PC-3 (cell line): Measurements from ENCODE around the gene MGLL. TPM values are rescaled to one million over a fixed set of nuclear protein-coding genes. Genes with fewer than 3 reads are reported as not detected.

Experiments
- ATAC-seq: fragments of 200-7000 bp; cut with Tn5 transposase; 2 replicates; pipeline ENCODE4 v1.9.1; 2020; ENCODE audit warnings: mild to moderate bottlenecking, moderate library complexity
- BruUV-seq: library from RNA; stranded (reverse); fragments of 400-500 nt; replicated peaks from 2 replicates; lab custom pipeline; 2021; lab: Mats Ljungman, UMichigan
- CTCF ChIA-PET: fragments of 300-600 bp; sonication (Branson Sonifier 250); formaldehyde crosslinking; loops from one replicate; lab custom pipeline; 2022; ENCODE audit warnings: antibody characterized with exemption; lab: Charles Lee
- POLR2A ChIA-PET: fragments of 300-600 bp; sonication (Branson Sonifier 250); formaldehyde crosslinking; loops from one replicate; lab custom pipeline; 2022; ENCODE audit warnings: antibody characterized with exemption; ENCODE audit not compliant: unreplicated experiment; lab: Charles Lee
- DNase-seq: peaks from one replicate; pipeline ENCODE4 v3.0.0-alpha.2; 2015
- H2AFZ ChIP-seq: fragments of 300-600 bp; sonication (generic); 2 replicates; pipeline ENCODE4 v1.6.0; 2016; ENCODE audit warnings: antibody characterized with exemption, low read length
- H3F3A ChIP-seq: fragments of 300-600 bp; sonication (generic); one replicate; pipeline ENCODE4 v1.6.0; 2017; ENCODE audit warnings: antibody characterized with exemption, low read length, control low read depth, mild to moderate bottlenecking; ENCODE audit not compliant: unreplicated experiment
- H3K27ac ChIP-seq: fragments of 300-600 bp; sonication (generic); 2 replicates; pipeline ENCODE4 v1.5.1; 2016; ENCODE audit warnings: mild to moderate bottlenecking, low read length
- H3K27me3 ChIP-seq: fragments of 300-600 bp; sonication (generic); 2 replicates; pipeline ENCODE4 v1.6.1; 2016; ENCODE audit warnings: low read length, mixed read lengths
- H3K36me3 ChIP-seq: fragments of 300-600 bp; sonication (generic); 2 replicates; pipeline ENCODE4 v1.6.1; 2016; ENCODE audit warnings: low read depth, mixed run types, low read length, mixed read lengths
- H3K4me1 ChIP-seq: fragments of 300-600 bp; sonication (generic); 2 replicates; pipeline ENCODE4 v1.5.1; 2016; ENCODE audit warnings: low read length; ENCODE audit not compliant: insufficient read depth
- H3K4me2 ChIP-seq: fragments of 300-600 bp; sonication (generic); 2 replicates; pipeline ENCODE4 v1.6.0; 2016; ENCODE audit warnings: low read length
- H3K4me3 ChIP-seq: fragments of 300-600 bp; sonication (generic); 2 replicates; pipeline ENCODE4 v1.5.1; 2016; ENCODE audit warnings: mild to moderate bottlenecking, low read length, mixed read lengths
- H3K79me2 ChIP-seq: fragments of 300-600 bp; sonication (generic); 2 replicates; pipeline ENCODE4 v1.6.1; 2017; ENCODE audit warnings: low read length, mixed read lengths
- H3K9ac ChIP-seq: fragments of 300-600 bp; sonication (generic); 2 replicates; pipeline ENCODE4 v1.6.0; 2016; ENCODE audit warnings: mild to moderate bottlenecking, low read length
- H3K9me2 ChIP-seq: fragments of 300-600 bp; sonication (generic); replicated peaks from 2 replicates; pipeline ENCODE4 v1.6.1; 2016; ENCODE audit warnings: mixed run types, low read length, mixed read lengths
- H3K9me3 ChIP-seq: fragments of 300-600 bp; sonication (generic); 2 replicates; pipeline ENCODE4 v1.6.1; 2016; ENCODE audit warnings: low read length, mixed read lengths
- H4K20me1 ChIP-seq: fragments of 300-600 bp; sonication (generic); 2 replicates; pipeline ENCODE4 v1.6.1; 2016; ENCODE audit warnings: low read length, mixed read lengths
- CTCF ChIP-seq: fragments of 300-600 bp; sonication (generic); conservative IDR thresholded peaks from 2 replicates; pipeline ENCODE4 v1.5.1; 2017; ENCODE audit warnings: antibody characterized with exemption, low read depth, mild to moderate bottlenecking, low read length
- EZH2 ChIP-seq: fragments of 300-600 bp; sonication (generic); IDR thresholded peaks from one replicate; pipeline ENCODE4 v1.6.1; 2017; ENCODE audit warnings: antibody characterized with exemption, mild to moderate bottlenecking, low read length; ENCODE audit not compliant: unreplicated experiment
- EZH2phosphoT487 ChIP-seq: fragments of 300-600 bp; sonication (generic); IDR thresholded peaks from 2 replicates; pipeline ENCODE4 v1.6.1; 2018; ENCODE audit warnings: mild to moderate bottlenecking, antibody characterized with exemption, low read length, borderline replicate concordance
- intact Hi-C: fragments of 100-400 bp; cut with micrococcal nuclease; formaldehyde crosslinking; loops from 2 replicates; pipeline ENCODE4 v1.9.0; 2023
- total RNA-seq: library from RNA; depleted of rRNA; stranded (reverse); fragments of >200 nt; gene quantifications from 2 replicates; pipeline ENCODE4 v1.2.3, GENCODE V29; 2014

The MGLL gene
- total RNA-seq, 1 experiment from 2014 or later: 38.7 TPM

GRCh38 chr3:127749787-127750225, 72.5 kb downstream of the MGLL start:
- Histone ChIP-seq H3K9me2 (no peaks in the 10 kb centered on the region), H3K79me2 (peaks cover 11% of the 10 kb centered on the region; the same call in 1 of the 2 replicates), H4K20me1 (no peaks in the 10 kb centered on the region), H3F3A (peaks cover 9% of the 10 kb centered on the region), H3K4me3 (no peak overlapping the region), H3K9ac (peak overlapping the region; percentile 49), H3K27ac (peak overlapping the region; percentile 95), H3K4me1 (peaks cover 58% of the 10 kb centered on the region), H3K36me3 (peaks cover 4% of the 10 kb centered on the region; the same call in 1 of the 2 replicates), H3K9me3 (no peaks in the 10 kb centered on the region), H3K27me3 (no peaks in the 10 kb centered on the region), H3K4me2 (peak overlapping the region; percentile 66), H2AFZ (no peak overlapping the region)
- no peak for ATAC-seq
- BruUV-seq: no TSS peak
- TF ChIP-seq CTCF (0 out of 2 replicates have a peak, but pooled peaks have one; percentile 10), EZH2phosphoT487 (no peak), EZH2 (no peak)
- intact Hi-C loops: loop anchor here (2.0 to 5.0 kb wide), 3 partner anchors 49 to 212 kb away; partner anchors contain the start of gene MGLL
- DNase-seq: no peak
- POLR2A ChIA-PET: no interaction called here
- CTCF ChIA-PET: no interaction called here

GRCh38 chr3:127749361-127749760, 73.0 kb downstream of the MGLL start:
- Histone ChIP-seq H3K36me3 (peaks cover 4% of the 10 kb centered on the region; the same call in 1 of the 2 replicates), H4K20me1 (no peaks in the 10 kb centered on the region), H3F3A (peaks cover 9% of the 10 kb centered on the region), H3K79me2 (peaks cover 11% of the 10 kb centered on the region; the same call in 1 of the 2 replicates), H3K4me2 (peak overlapping the region; percentile 66), H2AFZ (no peak overlapping the region), H3K4me1 (peaks cover 58% of the 10 kb centered on the region), H3K4me3 (no peak overlapping the region), H3K9me2 (no peaks in the 10 kb centered on the region), H3K27ac (peak overlapping the region; percentile 95), H3K27me3 (no peaks in the 10 kb centered on the region), H3K9ac (no peak overlapping the region; the same call in 1 of the 2 replicates), H3K9me3 (no peaks in the 10 kb centered on the region)
- ATAC-seq (no peak), DNase-seq (no peak)
- intact Hi-C loops: loop anchor here (2.0 to 5.0 kb wide), 3 partner anchors 49 to 213 kb away; partner anchors contain the start of gene MGLL
- ChIA-PET POLR2A (interaction anchor here (0.7 kb wide), 1 partner anchor 55 kb away, joined by 3 read pairs; no protein-coding TSS in a partner anchor), CTCF (no interaction called here)
- TF ChIP-seq EZH2 (no peak), CTCF (no peak), EZH2phosphoT487 (no peak)
- BruUV-seq: no TSS peak

- H3K4me3 ChIP-seq: peak overlapping the region; percentile 33; the same call in 1 of the 2 replicates
Observed at GRCh38 chr3:127748754-127749327, 73.5 kb downstream of the MGLL start.

More at GRCh38 chr3:127748754-127749327, 73.5 kb downstream of the MGLL start:
- peak overlapping the region; percentile 66 for H3K4me2 ChIP-seq
- H3K27ac ChIP-seq: peak overlapping the region; percentile 95
- BruUV-seq: no TSS peak
- H3K9ac ChIP-seq: peak overlapping the region; percentile 62
- H2AFZ ChIP-seq: no peak overlapping the region
- TF ChIP-seq CTCF (no peak), EZH2 (no peak), EZH2phosphoT487 (no peak)
- no peak for ATAC-seq
- no peaks in the 10 kb centered on the region for H3K27me3 ChIP-seq
- no peaks in the 10 kb centered on the region for H3K9me2 ChIP-seq
- H3F3A ChIP-seq: peaks cover 9% of the 10 kb centered on the region
- ChIA-PET CTCF (interaction anchor here (0.6 kb wide), 1 partner anchor 305 kb away, joined by 4 read pairs; no protein-coding TSS in a partner anchor), POLR2A (interaction anchor here (0.7 kb wide), 1 partner anchor 56 kb away, joined by 3 read pairs; no protein-coding TSS in a partner anchor)
- peaks cover 4% of the 10 kb centered on the region for H3K36me3 ChIP-seq
- peaks cover 58% of the 10 kb centered on the region for H3K4me1 ChIP-seq
- no peak for DNase-seq
- intact Hi-C loops: loop anchor here (1.0 to 5.0 kb wide), 5 partner anchors 19 to 213 kb away; partner anchors contain the start of gene MGLL
- H3K79me2 ChIP-seq: peaks cover 11% of the 10 kb centered on the region; the same call in 1 of the 2 replicates
- H3K9me3 ChIP-seq: no peaks in the 10 kb centered on the region
- no peaks in the 10 kb centered on the region for H4K20me1 ChIP-seq
